ENCODE results near the gene SMIM17. TPM values are rescaled to one million over a fixed set of nuclear protein-coding genes. Genes with fewer than 3 reads are reported as not detected.

The SMIM17 gene
- not detected for total RNA-seq
- long read RNA-seq: 0 reads

GRCh38 chr19:56642711-56643459, at the start of gene SMIM17:
Gene SMIM17, plus strand, starts transcription at chr19:56643159. Its CDS starts 2,509 bp downstream, at chr19:56645668.
- no peak for ATAC-seq
- DNase-seq (ENCODE audit: missing footprints): no peak
- intact Hi-C loops (cut with DNase I): no loop called here

- DNase-seq (ENCODE audit: missing footprints) (no peak), ATAC-seq (no peak)
- intact Hi-C loops (cut with DNase I): loop anchor here (2.0 kb wide), 1 partner anchor 26 kb away; no protein-coding TSS in a partner anchor
Measured at GRCh38 chr19:56594446-56594782, 48.5 kb upstream of the SMIM17 start.

DNA sequence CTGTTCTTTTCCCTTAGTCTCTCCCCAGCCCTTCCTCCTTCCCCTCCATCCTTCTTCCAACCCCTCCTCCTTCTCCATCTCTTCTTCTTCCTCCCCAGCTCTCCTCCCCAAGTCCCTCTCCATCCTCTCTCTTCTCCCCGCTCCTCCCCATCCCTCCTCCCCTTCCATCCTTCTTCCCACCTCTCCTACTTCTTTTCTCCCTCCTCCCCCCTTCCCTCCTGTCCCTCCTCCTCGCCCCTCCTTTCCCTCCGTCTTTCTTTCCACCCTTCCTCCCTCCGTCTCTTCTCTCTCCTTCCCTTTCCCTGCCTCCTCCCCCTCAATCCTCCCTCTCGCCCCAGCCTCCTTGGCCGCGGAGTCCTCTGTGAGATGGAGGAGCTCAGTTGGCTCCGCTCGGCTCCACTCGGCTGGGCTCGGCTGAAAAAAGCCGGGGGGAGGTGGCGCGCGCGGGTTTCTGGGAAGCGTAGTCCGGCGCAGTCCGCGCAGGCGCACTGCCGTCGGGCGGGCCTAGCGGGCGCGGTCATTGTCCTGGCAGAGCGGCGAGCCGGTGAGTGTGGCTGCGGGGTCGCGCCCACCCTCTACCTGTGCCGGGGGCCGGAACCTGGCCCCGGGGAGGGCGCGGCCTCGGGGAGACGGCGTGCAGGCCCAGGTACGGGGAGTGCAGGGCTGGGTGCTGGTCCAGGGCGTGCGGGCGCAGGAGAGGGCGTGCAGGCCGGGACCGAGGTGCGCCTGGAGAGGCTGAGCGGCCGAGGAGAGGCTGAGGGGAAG, 48.0 kb upstream of the SMIM17 start, which contains the start of gene ZNF71:
ZNF71 (plus strand) TSS at position 520 of the 765 bp plus-strand sequence. CDS start 6,257 bp downstream, outside the sequence.
- ATAC-seq (peak; percentile 99), DNase-seq (ENCODE audit: missing footprints) (peak; percentile 96)
- intact Hi-C loops (cut with DNase I): loop anchor here (2.0 to 5.0 kb wide), 2 partner anchors 26 to 77 kb away; partner anchors contain the start of gene ZNF835

DNA sequence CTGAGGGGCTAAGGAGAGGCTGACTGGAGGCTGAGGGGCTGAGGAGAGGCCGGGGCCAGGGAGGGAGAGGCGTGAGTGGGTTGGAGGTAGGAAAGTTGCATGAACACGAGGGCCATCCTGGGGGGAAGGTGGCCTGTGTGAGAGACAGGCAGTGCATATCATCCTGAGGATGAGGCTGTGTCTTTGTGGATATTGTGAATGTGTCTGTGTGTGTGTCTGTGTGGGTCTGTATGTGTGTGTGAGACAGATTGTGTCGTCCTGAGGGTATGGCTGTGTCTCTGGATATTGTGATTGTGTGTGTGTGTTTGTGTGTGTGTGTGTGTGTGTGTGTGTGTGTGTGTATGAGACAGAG, 47.4 kb upstream of the SMIM17 start:
- DNase-seq (ENCODE audit: missing footprints): no peak
- peak; percentile 14 for ATAC-seq
- intact Hi-C loops (cut with DNase I): loop anchor here (2.0 to 5.0 kb wide), 2 partner anchors 27 to 77 kb away; partner anchors contain the start of gene ZNF835

DNA sequence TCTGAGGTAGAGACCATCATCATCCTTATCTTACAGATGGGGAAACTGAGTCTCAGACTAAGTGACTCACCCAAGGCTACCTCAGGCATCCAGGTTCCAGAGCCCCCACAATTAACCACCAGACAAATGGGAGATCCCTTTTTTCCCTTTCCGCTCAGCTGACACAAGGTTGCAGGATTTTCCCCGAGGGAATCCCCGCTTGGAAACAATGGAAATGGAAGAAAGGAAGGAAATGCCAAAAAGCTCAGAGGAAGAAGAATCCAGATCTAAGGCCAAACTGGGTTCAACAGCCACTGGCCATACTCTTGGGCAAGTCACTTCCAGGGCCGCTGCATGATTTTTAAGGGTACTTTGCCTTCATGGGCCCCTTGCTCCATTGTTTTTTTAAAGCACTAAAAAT, 46.3 kb upstream of the SMIM17 start:
- ATAC-seq (no peak), DNase-seq (ENCODE audit: missing footprints) (no peak)
- intact Hi-C loops (cut with DNase I): loop anchor here (5.0 kb wide), 1 partner anchor 76 kb away; the partner anchor contains the start of gene ZNF835

DNA sequence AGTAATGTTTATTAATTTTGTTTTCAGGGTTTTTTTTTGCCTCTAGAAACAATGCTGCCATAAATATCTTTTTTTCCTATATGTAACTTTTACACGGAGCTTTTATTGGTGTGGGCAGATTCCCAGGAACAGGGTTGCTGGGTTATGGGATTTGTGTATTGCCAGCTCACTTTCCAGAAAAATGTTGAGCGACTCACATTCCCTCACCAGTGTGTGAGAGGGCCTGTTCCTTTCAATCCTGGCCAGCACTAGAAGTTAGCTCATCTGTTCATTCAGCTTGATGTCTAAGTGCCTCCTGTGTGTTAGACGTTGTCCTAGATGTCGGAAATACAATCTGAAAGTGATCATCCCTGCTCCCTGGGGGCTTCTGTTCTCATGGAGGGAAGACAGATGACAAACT, 45.3 kb upstream of the SMIM17 start:
- intact Hi-C loops (cut with DNase I): loop anchor here (5.0 kb wide), 1 partner anchor 75 kb away; the partner anchor contains the start of gene ZNF835
- ATAC-seq: no peak

DNA sequence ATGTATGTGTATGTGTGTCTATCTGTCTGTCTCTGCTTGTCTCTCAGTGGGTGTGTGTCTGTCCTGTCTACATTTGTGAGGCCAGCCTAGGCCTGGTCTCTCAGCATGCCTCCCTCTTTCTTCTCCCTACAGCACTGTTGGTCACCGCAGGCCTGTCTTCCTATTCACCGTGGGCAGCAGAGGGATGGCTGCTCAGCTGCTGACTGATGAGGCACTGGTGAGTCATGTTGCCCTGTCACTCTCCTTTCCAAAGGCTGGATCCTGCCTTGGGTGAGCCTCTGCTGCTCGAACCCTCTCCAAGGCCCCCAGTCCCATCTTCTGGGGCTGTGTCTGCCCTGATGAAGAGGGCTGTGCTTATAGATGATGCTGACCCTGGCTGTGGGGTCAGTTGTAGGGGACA, 41.6 kb upstream of the SMIM17 start:
- DNase-seq (ENCODE audit: missing footprints) (no peak), ATAC-seq (no peak)
- intact Hi-C loops (cut with DNase I): no loop called here

More for the DNA sequence above, 45.3 kb upstream of the SMIM17 start:
- no peak for DNase-seq (ENCODE audit: missing footprints)

- intact Hi-C loops (cut with DNase I): no loop called here
- ATAC-seq (no peak), DNase-seq (ENCODE audit: missing footprints) (no peak)
Measured at GRCh38 chr19:56603829-56604228, 39.1 kb upstream of the SMIM17 start.

- intact Hi-C loops (cut with DNase I): no loop called here
- ATAC-seq (no peak), DNase-seq (ENCODE audit: missing footprints) (no peak)
Measured at GRCh38 chr19:56608274-56608964, 34.5 kb upstream of the SMIM17 start.

DNA sequence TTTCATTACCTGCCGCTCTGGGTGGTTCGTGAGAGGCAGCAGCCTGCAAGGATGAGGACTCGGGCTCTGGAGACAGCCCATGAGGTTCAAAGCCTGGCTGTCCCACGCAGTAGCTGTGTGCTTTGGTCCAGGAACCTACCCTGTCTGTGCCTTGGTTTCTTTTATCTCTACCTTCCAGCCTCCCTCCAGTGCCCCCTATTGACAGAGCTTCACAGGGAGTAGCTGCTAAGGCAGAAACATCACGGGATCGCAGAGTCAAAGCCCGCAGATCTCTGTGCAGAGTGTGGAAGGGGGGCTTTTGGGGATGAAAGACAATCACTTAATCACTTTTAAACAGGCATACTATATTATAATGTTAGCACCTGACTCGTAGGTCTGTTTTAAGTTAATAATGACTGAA, 31.7 kb upstream of the SMIM17 start:
- intact Hi-C loops (cut with DNase I): no loop called here
- DNase-seq (ENCODE audit: missing footprints) (no peak), ATAC-seq (no peak)

GRCh38 chr19:56612737-56613136, 30.2 kb upstream of the SMIM17 start:
- intact Hi-C loops (cut with DNase I): no loop called here
- ATAC-seq (no peak), DNase-seq (ENCODE audit: missing footprints) (no peak)

DNA sequence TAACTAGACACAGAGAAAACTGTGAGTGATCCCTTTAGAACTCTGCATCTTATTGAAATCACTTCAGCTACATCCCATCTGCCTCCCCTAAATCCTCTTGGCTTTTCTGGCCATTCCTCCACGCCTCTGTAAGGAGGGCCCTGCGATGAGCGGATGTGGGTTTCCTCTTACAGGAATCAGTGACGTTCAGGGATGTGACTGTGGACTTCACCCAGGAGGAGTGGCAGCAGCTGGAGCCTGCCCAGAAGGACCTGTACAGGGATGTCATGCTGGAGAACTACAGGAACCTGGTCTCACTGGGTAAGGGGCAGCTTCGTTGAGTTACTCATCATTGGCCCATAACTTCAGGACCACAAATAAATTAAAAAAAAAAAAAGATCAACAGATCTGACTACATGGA, 29.3 kb upstream of the SMIM17 start:
- no peak for DNase-seq (ENCODE audit: missing footprints)
- no peak for ATAC-seq
- intact Hi-C loops (cut with DNase I): no loop called here

- DNase-seq (ENCODE audit: missing footprints) (no peak), ATAC-seq (no peak)
- intact Hi-C loops (cut with DNase I): no loop called here
Measured at GRCh38 chr19:56617531-56617930, 25.4 kb upstream of the SMIM17 start.

- ATAC-seq (no peak), DNase-seq (ENCODE audit: missing footprints) (no peak)
- intact Hi-C loops (cut with DNase I): no loop called here
Measured at GRCh38 chr19:56619121-56619520, 23.8 kb upstream of the SMIM17 start.

- ATAC-seq (no peak), DNase-seq (ENCODE audit: missing footprints) (no peak)
- intact Hi-C loops (cut with DNase I): no loop called here
Measured at GRCh38 chr19:56622374-56622773, 20.6 kb upstream of the SMIM17 start.

DNA sequence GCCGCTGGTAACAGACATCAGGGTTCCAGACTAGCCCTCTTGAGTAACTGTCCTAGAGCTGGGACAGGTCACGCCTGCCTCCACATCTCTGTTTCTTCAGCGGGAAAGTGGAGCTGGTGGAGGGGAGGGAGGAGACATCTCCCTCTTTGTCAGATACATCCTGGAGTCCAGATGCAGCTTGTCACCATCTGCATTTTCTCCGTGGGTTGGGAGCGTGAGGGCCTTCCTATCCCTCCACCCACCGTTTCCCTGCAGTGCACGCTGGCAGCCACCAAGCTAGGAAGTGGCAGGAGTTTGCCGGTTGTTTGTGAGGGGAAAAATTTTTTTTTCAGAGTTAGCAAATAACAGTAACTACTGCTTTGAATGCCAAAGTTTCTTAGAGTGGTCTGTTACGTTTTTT, 20.0 kb upstream of the SMIM17 start:
- DNase-seq (ENCODE audit: missing footprints): no peak
- intact Hi-C loops (cut with DNase I): no loop called here
- ATAC-seq: no peak

DNA sequence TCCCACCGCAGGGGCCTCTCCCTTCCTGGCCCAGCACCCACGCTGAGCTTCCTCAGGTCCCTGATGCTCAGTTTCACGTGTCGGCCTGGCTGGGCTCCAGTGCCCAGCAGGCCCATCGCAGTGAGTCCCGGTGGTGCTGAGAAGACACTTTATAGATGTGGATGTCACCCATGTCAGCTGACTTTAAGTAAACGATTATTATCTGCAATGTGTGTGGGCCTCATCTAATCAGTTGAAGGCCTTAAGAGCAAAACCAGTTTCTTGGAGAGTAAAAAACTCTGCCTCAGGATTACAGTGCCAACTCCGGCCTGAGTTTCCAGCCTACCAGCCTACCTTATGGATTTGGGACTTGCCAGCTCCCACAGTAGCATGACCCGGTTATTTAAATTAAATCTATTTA, 17.3 kb upstream of the SMIM17 start:
- ATAC-seq (no peak), DNase-seq (ENCODE audit: missing footprints) (no peak)
- intact Hi-C loops (cut with DNase I): no loop called here

GRCh38 chr19:56633021-56633420, 9.9 kb upstream of the SMIM17 start:
- intact Hi-C loops (cut with DNase I): no loop called here
- ATAC-seq: no peak
- DNase-seq (ENCODE audit: missing footprints): no peak

DNA sequence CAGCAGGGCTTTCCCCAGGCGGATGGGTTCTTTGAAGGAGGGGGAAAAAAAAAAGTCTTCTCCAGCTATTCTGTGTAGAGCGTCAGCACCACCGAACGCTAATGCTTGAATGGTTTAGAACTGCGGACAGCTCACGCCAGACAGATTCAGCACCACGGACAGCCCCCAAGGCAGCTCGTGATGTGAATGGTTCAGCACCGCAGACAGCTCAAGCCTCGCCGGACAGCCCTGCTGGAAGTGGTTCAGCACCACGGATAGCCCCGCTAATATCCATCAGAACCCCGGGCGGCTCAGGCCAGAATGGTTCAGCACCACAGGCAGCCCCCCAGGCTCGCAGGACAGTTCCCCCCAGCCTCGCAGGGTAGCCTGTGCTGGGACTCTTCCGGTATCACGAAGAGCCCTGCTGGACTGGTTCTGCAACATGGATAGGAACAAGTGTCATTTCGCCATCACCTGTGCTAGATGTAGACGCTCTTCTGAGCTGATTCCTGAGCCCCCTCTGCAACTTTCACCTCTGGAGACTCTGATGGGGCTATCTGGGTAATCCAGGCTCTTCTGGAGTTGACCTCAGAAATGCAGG, 4.9 kb upstream of the SMIM17 start:
- intact Hi-C loops (cut with DNase I): no loop called here
- peak; percentile 78 for ATAC-seq
- peak; percentile 78 for DNase-seq (ENCODE audit: missing footprints)
